C4-2B (cell line): ENCODE results near the gene TPK1.

ENCODE experiments used
- ZFX ChIP-seq: fragments of 450-650 bp; IDR thresholded peaks from 2 replicates; pipeline ENCODE4 v1.6.1; 2017
- TF ChIP-seq, protein P1 (sequence below): fragments of 450-650 bp; conservative IDR thresholded peaks from 2 replicates; pipeline ENCODE4 v1.5.1; 2017; ENCODE audit warnings: mild to moderate bottlenecking

DNA sequence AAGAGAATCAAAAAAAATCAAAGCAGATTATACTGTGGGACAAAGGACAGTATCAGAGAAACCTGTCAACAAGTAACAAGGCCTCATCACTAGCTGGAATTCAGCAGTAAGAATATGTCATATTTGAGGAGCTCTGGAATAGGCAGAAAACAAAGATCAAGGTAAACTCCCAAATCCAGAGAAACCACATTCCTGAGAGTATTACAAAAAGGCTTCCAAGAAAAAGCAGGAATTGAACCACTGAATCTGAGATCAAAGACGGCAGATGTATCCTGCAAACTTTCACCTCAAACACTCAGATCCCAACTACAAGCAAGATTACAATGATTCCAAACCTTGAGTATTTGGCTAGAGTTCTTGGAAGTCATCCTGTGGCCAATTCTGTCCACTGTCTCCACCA lies 16.3 kb downstream of the TPK1 start:
- TF ChIP-seq, protein P1, sequence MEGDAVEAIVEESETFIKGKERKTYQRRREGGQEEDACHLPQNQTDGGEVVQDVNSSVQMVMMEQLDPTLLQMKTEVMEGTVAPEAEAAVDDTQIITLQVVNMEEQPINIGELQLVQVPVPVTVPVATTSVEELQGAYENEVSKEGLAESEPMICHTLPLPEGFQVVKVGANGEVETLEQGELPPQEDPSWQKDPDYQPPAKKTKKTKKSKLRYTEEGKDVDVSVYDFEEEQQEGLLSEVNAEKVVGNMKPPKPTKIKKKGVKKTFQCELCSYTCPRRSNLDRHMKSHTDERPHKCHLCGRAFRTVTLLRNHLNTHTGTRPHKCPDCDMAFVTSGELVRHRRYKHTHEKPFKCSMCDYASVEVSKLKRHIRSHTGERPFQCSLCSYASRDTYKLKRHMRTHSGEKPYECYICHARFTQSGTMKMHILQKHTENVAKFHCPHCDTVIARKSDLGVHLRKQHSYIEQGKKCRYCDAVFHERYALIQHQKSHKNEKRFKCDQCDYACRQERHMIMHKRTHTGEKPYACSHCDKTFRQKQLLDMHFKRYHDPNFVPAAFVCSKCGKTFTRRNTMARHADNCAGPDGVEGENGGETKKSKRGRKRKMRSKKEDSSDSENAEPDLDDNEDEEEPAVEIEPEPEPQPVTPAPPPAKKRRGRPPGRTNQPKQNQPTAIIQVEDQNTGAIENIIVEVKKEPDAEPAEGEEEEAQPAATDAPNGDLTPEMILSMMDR, result no peak
- no peak for TF ChIP-seq ZFX
